KBM-7 (cell line): Measurements from ENCODE around the gene ARHGEF19.
A peak's percentile ranks its signal among the peaks of the same experiment; 100 is the strongest.
"Not testable (repeated sequence)": the region's sequence is repeated elsewhere in the genome, so short reads cannot be mapped to it uniquely, and the experiment has no call there.

Experiments used
- DNase-seq: peaks from one replicate; pipeline ENCODE4 v3.0.0-alpha.2; 2015
- in situ Hi-C: fragments of 300-500 bp; cut with MboI; formaldehyde crosslinking; loops from 2 replicates; pipeline ENCODE4 v1.14.3; 2020; ENCODE audit warnings: low sequenced_read_pairs, low pct_unique_long_range_greater_than_20kb, mixed read lengths

Gene ARHGEF19

GRCh38 chr1:16207318-16208269, 4.9 kb downstream of the ARHGEF19 start:
- in situ Hi-C loops: no loop called here

GRCh38 chr1:16206547-16207317, 5.7 kb downstream of the ARHGEF19 start:
- in situ Hi-C loops: no loop called here

More at GRCh38 chr1:16207318-16208269, 4.9 kb downstream of the ARHGEF19 start:
- no peak for DNase-seq

GRCh38 chr1:16205891-16206546, 6.4 kb downstream of the ARHGEF19 start:
- no peak for DNase-seq
- in situ Hi-C loops: no loop called here

More at GRCh38 chr1:16206547-16207317, 5.7 kb downstream of the ARHGEF19 start:
- DNase-seq: peak; percentile 95

GRCh38 chr1:16205334-16205671, 7.1 kb downstream of the ARHGEF19 start:
- in situ Hi-C loops: no loop called here

GRCh38 chr1:16204634-16205333, 7.7 kb downstream of the ARHGEF19 start:
- DNase-seq: peak; percentile 38
- in situ Hi-C loops: no loop called here

More at GRCh38 chr1:16205334-16205671, 7.1 kb downstream of the ARHGEF19 start:
- DNase-seq: no peak

GRCh38 chr1:16204216-16204615, 8.2 kb downstream of the ARHGEF19 start:
- in situ Hi-C loops: no loop called here
- DNase-seq: no peak

- in situ Hi-C loops: no loop called here
- no peak for DNase-seq
These were observed 8.9 kb downstream of the ARHGEF19 start for GRCh38 chr1:16203550-16203949.

- in situ Hi-C loops: no loop called here
- DNase-seq: no peak
These were observed 9.9 kb downstream of the ARHGEF19 start for GRCh38 chr1:16202281-16203210.

GRCh38 chr1:16199700-16200099, 12.8 kb downstream of the ARHGEF19 start:
- in situ Hi-C loops: no loop called here
- no peak for DNase-seq

- DNase-seq: no peak
- in situ Hi-C loops: no loop called here
These were observed 13.3 kb downstream of the ARHGEF19 start for GRCh38 chr1:16199157-16199501.

- no peak for DNase-seq
- in situ Hi-C loops: no loop called here
These were observed 13.9 kb downstream of the ARHGEF19 start for GRCh38 chr1:16198444-16199156.

- in situ Hi-C loops: no loop called here
- no peak for DNase-seq
These were observed 15.6 kb downstream of the ARHGEF19 start for GRCh38 chr1:16196874-16197273.

GRCh38 chr1:16196139-16196538, 16.3 kb downstream of the ARHGEF19 start:
- DNase-seq, in situ Hi-C loops: not testable (repeated sequence)

GRCh38 chr1:16195518-16195905, 16.9 kb downstream of the ARHGEF19 start:
- no peak for DNase-seq
- in situ Hi-C loops: no loop called here

- in situ Hi-C loops: loop anchor here (5.0 kb wide), 1 partner anchor 115 kb away; no protein-coding TSS in a partner anchor
These were observed 20.4 kb downstream of the ARHGEF19 start for GRCh38 chr1:16191916-16192546.

GRCh38 chr1:16191309-16191708, 21.1 kb downstream of the ARHGEF19 start:
- in situ Hi-C loops: loop anchor here (5.0 kb wide), 1 partner anchor 114 kb away; no protein-coding TSS in a partner anchor
- DNase-seq: no peak

More at GRCh38 chr1:16191916-16192546, 20.4 kb downstream of the ARHGEF19 start:
- no peak for DNase-seq
